IMR-90 (cell line): ENCODE results near the gene STK32A. TPM values are rescaled to one million over a fixed set of nuclear protein-coding genes. Genes with fewer than 3 reads are reported as not detected.

Source experiments
- ATAC-seq: fragments of 200-7000 bp; cut with Tn5 transposase; 2 replicates; pipeline ENCODE4 v1.9.1; 2020; ENCODE audit warnings: low read depth, mild to moderate bottlenecking, moderate library complexity
- BruUV-seq: library from RNA; stranded (reverse); fragments of 400-500 nt; replicated peaks from 2 replicates; lab custom pipeline; 2021; lab: Mats Ljungman, UMichigan
- CTCF ChIA-PET: fragments of 300-600 bp; formaldehyde crosslinking; extraction: SDS; loops from one replicate; lab custom pipeline; 2021; ENCODE audit warnings: antibody characterized with exemption; lab: Yijun Ruan, JAX
- POLR2A ChIA-PET: fragments of 300-600 bp; sonication (Branson Sonifier 250); formaldehyde crosslinking; loops from one replicate; lab custom pipeline; 2022; ENCODE audit warnings: antibody characterized with exemption; ENCODE audit not compliant: unreplicated experiment; lab: Charles Lee
- DNase-seq: peaks from one replicate; pipeline ENCODE4 v3.0.0; 2013
- H2AFZ ChIP-seq: replicated peaks from 2 replicates; pipeline ENCODE3; 2013; ENCODE audit warnings: low read length, mild to moderate bottlenecking; ENCODE audit not compliant: poor library complexity
- H2AK5ac ChIP-seq: 2 replicates; pipeline ENCODE4 v1.6.1; 2013; ENCODE audit warnings: low read depth, low read length, inconsistent platforms
- H2AK9ac ChIP-seq: replicated peaks from 2 replicates; pipeline ENCODE3; 2013; ENCODE audit warnings: mild to moderate bottlenecking, low read depth, low read length, moderate library complexity; ENCODE audit not compliant: poor library complexity
- H2BK120ac ChIP-seq: 2 replicates; pipeline ENCODE4 v1.6.1; 2013; ENCODE audit warnings: low read depth, low read length, inconsistent platforms
- H2BK15ac ChIP-seq: 3 replicates; pipeline ENCODE4 v1.6.1; 2013; ENCODE audit warnings: low read depth, low read length, inconsistent platforms
- H2BK20ac ChIP-seq: 2 replicates; pipeline ENCODE4 v1.6.1; 2013; ENCODE audit warnings: low read depth, mild to moderate bottlenecking, inconsistent platforms, low read length, moderate library complexity
- H2BK5ac ChIP-seq: 2 replicates; pipeline ENCODE4 v1.6.1; 2013; ENCODE audit warnings: mild to moderate bottlenecking, low read depth, low read length, inconsistent platforms; ENCODE audit not compliant: poor library complexity, severe bottlenecking
- H3K14ac ChIP-seq: replicated peaks from 2 replicates; pipeline ENCODE4 v1.6.1; 2013; ENCODE audit warnings: low read depth, low read length, inconsistent platforms
- H3K18ac ChIP-seq: 2 replicates; pipeline ENCODE4 v1.6.1; 2013; ENCODE audit warnings: low read depth, low read length, control low read depth
- H3K23ac ChIP-seq: 2 replicates; pipeline ENCODE4 v1.6.1; 2013; ENCODE audit warnings: low read depth, low read length, inconsistent platforms
- H3K27ac ChIP-seq: 2 replicates; pipeline ENCODE4 v1.5.1; 2013; ENCODE audit warnings: mild to moderate bottlenecking, control low read depth, low read length; ENCODE audit not compliant: insufficient read depth
- H3K27me3 ChIP-seq: 2 replicates; pipeline ENCODE4 v1.6.1; 2013; ENCODE audit warnings: low read length; ENCODE audit not compliant: control insufficient read depth, insufficient read depth
- H3K36me3 ChIP-seq: 2 replicates; pipeline ENCODE4 v1.6.1; 2013; ENCODE audit warnings: low read length, mixed read lengths; ENCODE audit not compliant: control insufficient read depth, insufficient read depth
- H3K4ac ChIP-seq: 2 replicates; pipeline ENCODE4 v1.6.1; 2013; ENCODE audit warnings: low read depth, low read length, inconsistent platforms
- H3K4me1 ChIP-seq: 2 replicates; pipeline ENCODE4 v1.6.1; 2013; ENCODE audit warnings: low read length, mixed read lengths; ENCODE audit not compliant: control insufficient read depth, insufficient read depth
- H3K4me2 ChIP-seq: 2 replicates; pipeline ENCODE4 v1.6.1; 2013; ENCODE audit warnings: low read depth, mild to moderate bottlenecking, control low read depth, low read length, moderate library complexity
- H3K4me3 ChIP-seq: 2 replicates; pipeline ENCODE4 v1.5.1; 2013; ENCODE audit warnings: low read depth, mild to moderate bottlenecking, control low read depth, low read length, moderate library complexity; ENCODE audit not compliant: insufficient read depth
- H3K56ac ChIP-seq: 2 replicates; pipeline ENCODE4 v1.6.1; 2013; ENCODE audit warnings: low read length, inconsistent platforms; ENCODE audit not compliant: insufficient read depth; ENCODE audit errors: extremely low read depth
- H3K79me1 ChIP-seq, 2 experiments: 2 replicates each; pipeline ENCODE4 v1.6.1; 2013; ENCODE audit warnings: low read length in 2 of 2, inconsistent platforms in 1 of 2, low read depth in 1 of 2
- H3K9ac ChIP-seq: 2 replicates; pipeline ENCODE4 v1.6.1; 2013; ENCODE audit warnings: low read depth, low read length, control low read depth
- H3K9me1 ChIP-seq: 2 replicates; pipeline ENCODE4 v1.6.1; 2013; ENCODE audit warnings: low read length, inconsistent platforms; ENCODE audit not compliant: insufficient read depth
- H3K9me3 ChIP-seq: 2 replicates; pipeline ENCODE4 v1.6.1; 2013; ENCODE audit warnings: low read length; ENCODE audit not compliant: control insufficient read depth, insufficient read depth
- H4K20me1 ChIP-seq: 2 replicates; pipeline ENCODE4 v1.6.1; 2013; ENCODE audit warnings: low read length, inconsistent platforms; ENCODE audit not compliant: insufficient read depth
- H4K5ac ChIP-seq: 2 replicates; pipeline ENCODE4 v1.6.1; 2013; ENCODE audit warnings: mild to moderate bottlenecking, low read depth, low read length, control low read depth
- H4K8ac ChIP-seq, 2 experiments: 2 replicates each; pipeline ENCODE4 v1.6.1; 2013; ENCODE audit warnings: low read depth in 2 of 2, low read length in 2 of 2, control low read depth in 1 of 2, inconsistent platforms in 1 of 2
- H4K91ac ChIP-seq: 2 replicates; pipeline ENCODE4 v1.6.1; 2013; ENCODE audit warnings: low read depth, low read length, inconsistent platforms; ENCODE audit not compliant: insufficient read depth
- CEBPB ChIP-seq: IDR thresholded peaks from 2 replicates; pipeline ENCODE4 v1.6.1; 2012; ENCODE audit warnings: low read depth, low read length, improper control_type of control experiment
- ELK1 ChIP-seq: fragments of 150-350 bp; IDR thresholded peaks from 2 replicates; pipeline ENCODE4 v1.6.1; 2016; ENCODE audit warnings: low read depth, mild to moderate bottlenecking, low read length, moderate library complexity, borderline replicate concordance
- POLR2A ChIP-seq: IDR thresholded peaks from 2 replicates; pipeline ENCODE4 v1.6.1; 2012; ENCODE audit warnings: mild to moderate bottlenecking, low read depth, low read length
- WGBS, 2 experiments: methylation state at CpG; one replicate each; pipeline versions ENCODE4 v1.1.5 to v1.1.7; 2013; ENCODE audit warnings: missing lambda C conversion rate in 2 of 2; ENCODE audit not compliant: insufficient read length in 1 of 2; ENCODE audit errors: extremely low coverage in 2 of 2; 5-methylcytosine and 5-hydroxymethylcytosine counted together
- dilution Hi-C: fragments of 300-500 bp; cut with HindIII; formaldehyde crosslinking; loops from one replicate; pipeline ENCODE4 v1.14.3; 2018; ENCODE audit warnings: low sequenced_read_pairs; ENCODE audit not compliant: unreplicated experiment
- in situ Hi-C: fragments of 300-500 bp; cut with MboI; formaldehyde crosslinking; loops from 3 replicates; pipeline ENCODE4 v1.14.3; 2019; ENCODE audit warnings: low sequenced_read_pairs, inconsistent platforms, mixed read lengths
- intact Hi-C: fragments of 100-400 bp; cut with micrococcal nuclease; formaldehyde crosslinking; loops from 2 replicates; pipeline ENCODE4 v1.10.0; 2022
- polyA plus RNA-seq, 3 experiments: library from polyadenylated mRNA; depleted of rRNA; stranded (reverse); fragments of >200 nt; gene quantifications; 2 replicates each; pipeline ENCODE4 v1.2.3, GENCODE V29; 2012; ENCODE audit warnings: low replicate concordance in 1 of 3
- total RNA-seq: library from RNA; depleted of rRNA; stranded (reverse); fragments of >200 nt; gene quantifications from 2 replicates; pipeline ENCODE4 v1.2.3, GENCODE V29; 2012

STK32A gene
- total and polyA plus RNA-seq, 2 of the 4 experiments (the other 2 are of a cell fraction) = 0.12 to 0.18 TPM

GRCh38 chr5:147407094-147407681 lies 172.4 kb downstream of the STK32A start:
- peak overlapping the region; percentile 54; the same call in 1 of the 3 replicates for H2BK15ac ChIP-seq
- ATAC-seq (no peak), DNase-seq (peak; percentile 73)
- H2BK5ac ChIP-seq = peak overlapping the region; percentile 36
- H3K9ac ChIP-seq = no peak overlapping the region
- no peak overlapping the region for H3K56ac ChIP-seq
- no peak for TF ChIP-seq ELK1
- no peak for TF ChIP-seq POLR2A
- peak; percentile 8; the same call in 1 of the 2 replicates for TF ChIP-seq CEBPB
- no peak overlapping the region for H3K27ac ChIP-seq
- H3K27me3 ChIP-seq = no peaks in the 10 kb centered on the region
- H3K4ac ChIP-seq = peak overlapping the region; percentile 81
- peak overlapping the region; percentile 38; the same call in 1 of the 2 replicates for H4K91ac ChIP-seq
- intact Hi-C loops (no loop called here), in situ Hi-C loops (no loop called here), dilution Hi-C loops (no loop called here)
- H3K4me2 ChIP-seq = peak overlapping the region; percentile 1; the same call in 1 of the 2 replicates
- no peak overlapping the region for H2AK9ac ChIP-seq
- H2BK120ac ChIP-seq = peak overlapping the region; percentile 82
- no TSS peak for BruUV-seq
- peaks cover 26% of the 10 kb centered on the region for H3K9me1 ChIP-seq
- H3K4me1 ChIP-seq = peaks cover 13% of the 10 kb centered on the region
- CTCF ChIA-PET = no interaction called here
- H3K18ac ChIP-seq = no peak overlapping the region
- POLR2A ChIA-PET = no interaction called here
- peak overlapping the region; percentile 28 for H2AFZ ChIP-seq
- no peak overlapping the region; the same call in 1 of the 2 replicates for H2AK5ac ChIP-seq
- peak overlapping the region; percentile 66; the same call in 1 of the 2 replicates for H3K23ac ChIP-seq
- no peaks in the 10 kb centered on the region for H3K9me3 ChIP-seq
- H4K8ac ChIP-seq = peak overlapping the region in 1 of 2 experiments; percentile 68; a peak in 1 of 4 replicates
- H4K20me1 ChIP-seq = 0 out of 2 replicates have a peak, but pooled peaks cover 5% of the 10 kb centered on the region
- no peak overlapping the region for H3K4me3 ChIP-seq
- WGBS, 2 experiments = 20% methylated on average over 1 of the region's 8 CpGs; no CpG with 5 or more reads in 1 of the 2 experiments
- H2BK20ac ChIP-seq = peak overlapping the region; percentile 38; the same call in 1 of the 2 replicates
- H3K79me1 ChIP-seq = peaks cover 0 to 16% of the 10 kb centered on the region in 2 experiments; a peak in 2 of 4 replicates
- H3K14ac ChIP-seq = peak overlapping the region; percentile 70; the same call in 1 of the 2 replicates
- H3K36me3 ChIP-seq = peaks cover 2% of the 10 kb centered on the region
- H4K5ac ChIP-seq = no peak overlapping the region
